Osteocyte (in vitro differentiated cells): Measurements from ENCODE around the gene C17orf113. TPM values are rescaled to one million over a fixed set of nuclear protein-coding genes. Genes with fewer than 3 reads are reported as not detected.

Experiments
- DNase-seq: peaks from one replicate; pipeline ENCODE4 v3.0.0; 2021; ENCODE audit warnings: mixed read lengths; ENCODE audit not compliant: unreplicated experiment; ENCODE audit errors: extremely low spot score
- H3K27ac Mint-ChIP-seq: one replicate; pipeline ENCODE4 v1.8.0; 2021; ENCODE audit warnings: mild to moderate bottlenecking, mixed read lengths; ENCODE audit not compliant: unreplicated experiment
- H3K27me3 Mint-ChIP-seq: one replicate; pipeline ENCODE4 v1.8.0; 2021; ENCODE audit warnings: mixed read lengths; ENCODE audit not compliant: unreplicated experiment
- H3K36me3 Mint-ChIP-seq: one replicate; pipeline ENCODE4 v1.8.0; 2021; ENCODE audit warnings: mixed read lengths; ENCODE audit not compliant: unreplicated experiment
- H3K4me1 Mint-ChIP-seq: one replicate; pipeline ENCODE4 v1.8.0; 2021; ENCODE audit warnings: mixed read lengths; ENCODE audit not compliant: unreplicated experiment
- H3K4me3 Mint-ChIP-seq: one replicate; pipeline ENCODE4 v1.8.0; 2021; ENCODE audit warnings: mild to moderate bottlenecking, moderate library complexity, mixed read lengths; ENCODE audit not compliant: unreplicated experiment
- H3K9me3 Mint-ChIP-seq: one replicate; pipeline ENCODE4 v1.8.0; 2021; ENCODE audit warnings: mixed read lengths; ENCODE audit not compliant: unreplicated experiment
- total RNA-seq: library from RNA; stranded (reverse); gene quantifications from 2 replicates; pipeline ENCODE4 v1.2.1, GENCODE V29; 2021
- TF ChIP-seq, protein P1 (sequence below): fragments of 200-600 bp; sonication (generic); IDR thresholded peaks from 2 replicates; pipeline ENCODE4 v1.5.0; 2021; ENCODE audit warnings: antibody characterized with exemption, mild to moderate bottlenecking, moderate library complexity

C17orf113 gene
- total RNA-seq, 1 donor from 2014 or later = 1.3 TPM

GRCh38 chr17:42045719-42046118 is 4.7 kb downstream of the C17orf113 start:
- Mint-ChIP-seq H3K27ac (no peak overlapping the region), H3K27me3 (no peaks in the 10 kb centered on the region), H3K4me1 (peaks cover 2% of the 10 kb centered on the region), H3K9me3 (no peaks in the 10 kb centered on the region), H3K4me3 (no peak overlapping the region), H3K36me3 (no peaks in the 10 kb centered on the region)
- TF ChIP-seq, protein P1, sequence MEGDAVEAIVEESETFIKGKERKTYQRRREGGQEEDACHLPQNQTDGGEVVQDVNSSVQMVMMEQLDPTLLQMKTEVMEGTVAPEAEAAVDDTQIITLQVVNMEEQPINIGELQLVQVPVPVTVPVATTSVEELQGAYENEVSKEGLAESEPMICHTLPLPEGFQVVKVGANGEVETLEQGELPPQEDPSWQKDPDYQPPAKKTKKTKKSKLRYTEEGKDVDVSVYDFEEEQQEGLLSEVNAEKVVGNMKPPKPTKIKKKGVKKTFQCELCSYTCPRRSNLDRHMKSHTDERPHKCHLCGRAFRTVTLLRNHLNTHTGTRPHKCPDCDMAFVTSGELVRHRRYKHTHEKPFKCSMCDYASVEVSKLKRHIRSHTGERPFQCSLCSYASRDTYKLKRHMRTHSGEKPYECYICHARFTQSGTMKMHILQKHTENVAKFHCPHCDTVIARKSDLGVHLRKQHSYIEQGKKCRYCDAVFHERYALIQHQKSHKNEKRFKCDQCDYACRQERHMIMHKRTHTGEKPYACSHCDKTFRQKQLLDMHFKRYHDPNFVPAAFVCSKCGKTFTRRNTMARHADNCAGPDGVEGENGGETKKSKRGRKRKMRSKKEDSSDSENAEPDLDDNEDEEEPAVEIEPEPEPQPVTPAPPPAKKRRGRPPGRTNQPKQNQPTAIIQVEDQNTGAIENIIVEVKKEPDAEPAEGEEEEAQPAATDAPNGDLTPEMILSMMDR = no peak
- DNase-seq = no peak

- DNase-seq = no peak
- no peaks in the 10 kb centered on the region for H3K36me3 Mint-ChIP-seq
- H3K9me3 Mint-ChIP-seq = no peaks in the 10 kb centered on the region
- H3K4me1 Mint-ChIP-seq = no peaks in the 10 kb centered on the region
- no peak overlapping the region for H3K4me3 Mint-ChIP-seq
- no peak overlapping the region for H3K27ac Mint-ChIP-seq
- H3K27me3 Mint-ChIP-seq = no peaks in the 10 kb centered on the region
- TF ChIP-seq, protein P1 = no peak
Observed at GRCh38 chr17:42042598-42043319, 7.6 kb downstream of the C17orf113 start.

DNA sequence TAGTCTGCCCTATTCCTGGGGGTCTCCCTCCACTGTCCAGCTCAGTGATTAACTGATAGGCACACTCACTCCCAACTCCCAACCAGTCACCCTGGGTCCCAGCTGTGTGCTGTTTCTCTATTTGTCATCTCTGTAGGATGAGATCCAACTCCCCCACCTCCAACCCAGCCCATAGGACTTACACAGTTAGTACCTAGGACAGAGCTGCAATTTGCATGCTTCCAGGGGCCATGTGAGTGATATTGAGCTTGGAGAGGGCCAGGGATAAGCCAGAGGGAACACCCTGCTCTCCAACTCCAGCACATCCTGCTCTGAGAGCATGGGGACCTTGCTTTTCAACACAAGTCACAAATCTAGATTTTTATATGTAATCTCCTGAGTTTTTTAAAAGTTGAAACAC is 8.8 kb downstream of the C17orf113 start:
- Mint-ChIP-seq H3K4me1 (no peaks in the 10 kb centered on the region), H3K9me3 (no peaks in the 10 kb centered on the region), H3K4me3 (no peak overlapping the region), H3K27ac (no peak overlapping the region), H3K27me3 (no peaks in the 10 kb centered on the region), H3K36me3 (no peaks in the 10 kb centered on the region)
- no peak for DNase-seq
- TF ChIP-seq, protein P1 = no peak

- H3K9me3 Mint-ChIP-seq = no peaks in the 10 kb centered on the region
- H3K4me1 Mint-ChIP-seq = no peaks in the 10 kb centered on the region
- H3K27me3 Mint-ChIP-seq = no peaks in the 10 kb centered on the region
- TF ChIP-seq, protein P1 = no peak
- H3K36me3 Mint-ChIP-seq = no peaks in the 10 kb centered on the region
- DNase-seq = no peak
- H3K4me3 Mint-ChIP-seq = no peak overlapping the region
- no peak overlapping the region for H3K27ac Mint-ChIP-seq
Observed at GRCh38 chr17:42040818-42041217, 9.6 kb downstream of the C17orf113 start.

DNA sequence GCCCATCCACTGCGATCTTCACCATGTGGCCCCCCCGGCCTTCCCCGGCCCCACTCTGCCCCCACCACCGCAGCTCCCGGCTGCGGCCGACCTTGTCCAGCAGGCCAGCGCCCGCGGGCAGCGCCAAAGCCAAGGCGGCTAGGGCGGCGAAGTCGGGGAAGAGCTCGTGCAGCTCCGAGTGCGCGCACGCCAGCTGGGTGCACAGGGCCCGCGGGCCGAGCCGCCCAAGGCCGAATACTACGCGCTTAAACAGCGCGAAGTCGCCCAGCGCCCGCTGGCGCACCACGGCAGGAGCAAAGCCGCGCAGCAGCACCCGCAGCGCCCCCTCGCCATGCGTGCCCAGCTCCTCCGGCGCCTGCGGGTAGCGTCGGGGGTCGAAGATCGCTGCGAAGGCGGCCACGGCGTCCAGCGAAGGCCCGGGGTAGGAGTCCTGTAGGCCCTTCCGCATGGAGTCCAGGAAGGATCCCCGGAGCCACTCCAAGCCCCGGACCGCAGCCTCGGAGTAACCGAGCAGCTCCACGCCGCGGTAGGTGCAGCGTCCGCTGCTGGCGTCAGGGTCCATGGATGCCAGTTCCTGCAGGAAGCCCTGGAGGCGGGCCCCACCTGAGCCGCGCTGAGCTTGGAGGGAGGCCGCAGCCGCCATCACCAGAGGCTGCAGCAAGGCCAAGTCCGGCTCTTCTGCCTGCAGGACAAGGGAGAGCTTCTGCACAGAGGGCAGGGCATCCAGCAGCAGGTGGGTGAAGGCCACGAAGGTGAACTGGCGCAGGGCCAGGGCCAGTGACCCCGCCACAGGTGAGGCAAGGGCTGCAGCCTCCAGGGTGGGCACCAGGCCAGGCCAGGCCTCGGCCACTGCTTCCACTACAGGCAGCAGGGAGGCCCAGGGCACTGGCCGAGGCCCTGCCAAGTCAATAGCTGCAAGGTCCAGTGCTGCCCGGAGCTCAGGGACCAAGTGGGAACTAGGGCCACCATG is 10.3 kb downstream of the C17orf113 start:
- H3K27ac Mint-ChIP-seq = no peak overlapping the region
- H3K9me3 Mint-ChIP-seq = no peaks in the 10 kb centered on the region
- no peaks in the 10 kb centered on the region for H3K36me3 Mint-ChIP-seq
- H3K27me3 Mint-ChIP-seq = no peaks in the 10 kb centered on the region
- H3K4me1 Mint-ChIP-seq = no peaks in the 10 kb centered on the region
- DNase-seq = no peak
- TF ChIP-seq, protein P1 = no peak
- H3K4me3 Mint-ChIP-seq = no peak overlapping the region
